Ovary (tissue), 3 donors: ENCODE measurements around the gene DNLZ.

Source experiments
- CTCF ChIP-seq, 3 donors: fragments of 450-650 bp in 2 of 3; fragments of 200-600 bp in 1 of 3; IDR thresholded peaks; one replicate each; pipeline versions ENCODE4 v1.5.1 to v1.8.0; 2016 to 2022; ENCODE audit warnings: antibody characterized with exemption in 3 of 3, mild to moderate bottlenecking in 1 of 3
- EP300 ChIP-seq: sonication (generic); formaldehyde crosslinking; IDR thresholded peaks from one replicate; pipeline ENCODE4 v1.6.1; 2017; ENCODE audit warnings: antibody characterized with exemption
- POLR2A ChIP-seq: fragments of 450-650 bp; IDR thresholded peaks from one replicate; pipeline ENCODE4 v1.6.1; 2017; ENCODE audit warnings: antibody characterized with exemption, mild to moderate bottlenecking, moderate library complexity
- donor health status: DM: no; HTN: no; CAD: no.

- no peak for TF ChIP-seq CTCF (IDR thresholded peaks at IDR 0.05)
- no peak for TF ChIP-seq POLR2A
- no peak for TF ChIP-seq EP300
Measured at GRCh38 chr9:136379003-136379287, 15.4 kb upstream of the DNLZ start.
